DMS153 treated with DMSO at 0.1 percent for 48 hours (cell line): ENCODE data around the gene SLC25A4.
"Not testable (repeated sequence)": the region's sequence is repeated elsewhere in the genome, so short reads cannot be mapped to it uniquely, and the experiment has no call there.

Experiments used
- DNase-seq: peaks from one replicate; lab custom pipeline; 2025; ENCODE audit not compliant: unreplicated experiment; lab: John Stamatoyannopoulos, UW

SLC25A4 gene

GRCh38 chr4:185142912-185143600 is at the start of gene SLC25A4:
SLC25A4 (plus strand) TSS chr4:185143266; CDS start chr4:185143373, 107 bp downstream.
- peak; percentile 61 for DNase-seq

GRCh38 chr4:185093603-185094002 is 49.5 kb upstream of the SLC25A4 start:
- no peak for DNase-seq

GRCh38 chr4:185096032-185096653 is 46.9 kb upstream of the SLC25A4 start:
- peak; percentile 27 for DNase-seq

GRCh38 chr4:185098474-185098873 is 44.6 kb upstream of the SLC25A4 start:
- no peak for DNase-seq

GRCh38 chr4:185099024-185099682 is 43.9 kb upstream of the SLC25A4 start:
- no peak for DNase-seq

- DNase-seq = no peak
Measured at GRCh38 chr4:185099940-185100339, 43.1 kb upstream of the SLC25A4 start.

GRCh38 chr4:185100423-185100822 is 42.6 kb upstream of the SLC25A4 start:
- no peak for DNase-seq

- no peak for DNase-seq
Measured at GRCh38 chr4:185101354-185101890, 41.6 kb upstream of the SLC25A4 start.

GRCh38 chr4:185104733-185105132 is 38.3 kb upstream of the SLC25A4 start:
- no peak for DNase-seq

- DNase-seq = no peak
Measured at GRCh38 chr4:185106353-185106752, 36.7 kb upstream of the SLC25A4 start.

- not testable (repeated sequence) for DNase-seq
Measured at GRCh38 chr4:185107574-185107973, 35.5 kb upstream of the SLC25A4 start.

- DNase-seq = no peak
Measured at GRCh38 chr4:185108185-185108584, 34.9 kb upstream of the SLC25A4 start.

GRCh38 chr4:185108669-185109068 is 34.4 kb upstream of the SLC25A4 start:
- no peak for DNase-seq

GRCh38 chr4:185109736-185110135 is 33.3 kb upstream of the SLC25A4 start:
- DNase-seq = no peak

- DNase-seq = no peak
Measured at GRCh38 chr4:185110375-185110823, 32.7 kb upstream of the SLC25A4 start.

GRCh38 chr4:185112104-185112503 is 31.0 kb upstream of the SLC25A4 start:
- no peak for DNase-seq

GRCh38 chr4:185113340-185113739 is 29.7 kb upstream of the SLC25A4 start:
- no peak for DNase-seq

- no peak for DNase-seq
Measured at GRCh38 chr4:185115827-185116232, 27.2 kb upstream of the SLC25A4 start.

GRCh38 chr4:185117300-185117934 is 25.6 kb upstream of the SLC25A4 start:
- DNase-seq = no peak

GRCh38 chr4:185118876-185119275 is 24.2 kb upstream of the SLC25A4 start:
- no peak for DNase-seq

- not testable (repeated sequence) for DNase-seq
Measured at GRCh38 chr4:185119467-185119866, 23.6 kb upstream of the SLC25A4 start.
